Activated gamma-delta T cell treated with Interleukin-2 at 50 U/mL for 16 hours (primary cell): Measurements from ENCODE around the gene FGF3.

ENCODE experiments used
- DNase-seq: peaks from one replicate; pipeline ENCODE4 v3.0.0-alpha.2; 2020

The FGF3 gene

GRCh38 chr11:69818603-69819441, at the start of gene FGF3:
Gene FGF3, minus strand, starts transcription at chr11:69819416. Its CDS starts 483 bp downstream, at chr11:69818933.
- DNase-seq: no peak

GRCh38 chr11:69868871-69869270, 49.7 kb upstream of the FGF3 start:
- no peak for DNase-seq

GRCh38 chr11:69868006-69868810, 49.0 kb upstream of the FGF3 start:
- DNase-seq: no peak

GRCh38 chr11:69867076-69868005, 48.1 kb upstream of the FGF3 start:
- no peak for DNase-seq

GRCh38 chr11:69866648-69867047, 47.4 kb upstream of the FGF3 start:
- no peak for DNase-seq

- no peak for DNase-seq
Observed at GRCh38 chr11:69865707-69866106, 46.5 kb upstream of the FGF3 start.

- no peak for DNase-seq
Observed at GRCh38 chr11:69864686-69865661, 45.8 kb upstream of the FGF3 start.

- no peak for DNase-seq
Observed at GRCh38 chr11:69863544-69864200, 44.5 kb upstream of the FGF3 start.

GRCh38 chr11:69862797-69863543, 43.8 kb upstream of the FGF3 start:
- no peak for DNase-seq

- no peak for DNase-seq
Observed at GRCh38 chr11:69862331-69862771, 43.1 kb upstream of the FGF3 start.

- DNase-seq: no peak
Observed at GRCh38 chr11:69861901-69862300, 42.7 kb upstream of the FGF3 start.

- DNase-seq: no peak
Observed at GRCh38 chr11:69860796-69861445, 41.7 kb upstream of the FGF3 start.

- no peak for DNase-seq
Observed at GRCh38 chr11:69860244-69860643, 41.0 kb upstream of the FGF3 start.

GRCh38 chr11:69859275-69859934, 40.2 kb upstream of the FGF3 start:
- DNase-seq: no peak

- DNase-seq: no peak
Observed at GRCh38 chr11:69855421-69855820, 36.2 kb upstream of the FGF3 start.

- DNase-seq: no peak
Observed at GRCh38 chr11:69854713-69855112, 35.5 kb upstream of the FGF3 start.

GRCh38 chr11:69852056-69852455, 32.8 kb upstream of the FGF3 start:
- no peak for DNase-seq

GRCh38 chr11:69848201-69848600, 29.0 kb upstream of the FGF3 start:
- DNase-seq: no peak

- DNase-seq: no peak
Observed at GRCh38 chr11:69844396-69844795, 25.2 kb upstream of the FGF3 start.
